Ovary (tissue), 3 donors: ENCODE measurements around the gene POLD3.

Experiments used
- POLR2A ChIP-seq: fragments of 450-650 bp; IDR thresholded peaks from one replicate; pipeline ENCODE4 v1.6.1; 2017; ENCODE audit warnings: antibody characterized with exemption, mild to moderate bottlenecking, moderate library complexity
- TF ChIP-seq, protein P1 (sequence below), 3 donors: fragments of 450-650 bp in 2 of 3; fragments of 200-600 bp in 1 of 3; IDR thresholded peaks; one replicate each; pipeline versions ENCODE4 v1.5.1 to v1.8.0; 2016 to 2022; ENCODE audit warnings: antibody characterized with exemption in 3 of 3, mild to moderate bottlenecking in 1 of 3
- donor health status: DM: no; HTN: no; CAD: no.

DNA sequence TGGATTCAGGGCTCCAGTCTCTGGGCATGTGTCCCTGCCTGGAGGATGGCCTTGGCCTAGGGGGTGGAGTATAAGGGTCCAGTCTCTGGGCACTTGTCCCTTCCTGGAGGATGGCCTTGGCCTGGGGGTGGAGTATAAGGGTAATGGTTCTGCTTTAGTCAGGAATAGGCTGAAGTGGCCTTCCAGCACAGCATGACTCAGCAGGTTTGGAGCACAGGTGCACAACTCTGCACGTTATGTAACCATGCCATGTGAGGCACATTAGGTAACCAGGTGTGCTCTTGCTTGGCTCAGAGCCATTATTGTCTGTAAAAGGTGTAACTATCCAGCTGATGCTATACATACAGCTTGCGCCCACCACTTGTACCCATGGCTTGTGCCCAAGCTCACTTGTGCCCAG is 48.4 kb upstream of the POLD3 start:
- TF ChIP-seq POLR2A, result no peak
- TF ChIP-seq, protein P1, sequence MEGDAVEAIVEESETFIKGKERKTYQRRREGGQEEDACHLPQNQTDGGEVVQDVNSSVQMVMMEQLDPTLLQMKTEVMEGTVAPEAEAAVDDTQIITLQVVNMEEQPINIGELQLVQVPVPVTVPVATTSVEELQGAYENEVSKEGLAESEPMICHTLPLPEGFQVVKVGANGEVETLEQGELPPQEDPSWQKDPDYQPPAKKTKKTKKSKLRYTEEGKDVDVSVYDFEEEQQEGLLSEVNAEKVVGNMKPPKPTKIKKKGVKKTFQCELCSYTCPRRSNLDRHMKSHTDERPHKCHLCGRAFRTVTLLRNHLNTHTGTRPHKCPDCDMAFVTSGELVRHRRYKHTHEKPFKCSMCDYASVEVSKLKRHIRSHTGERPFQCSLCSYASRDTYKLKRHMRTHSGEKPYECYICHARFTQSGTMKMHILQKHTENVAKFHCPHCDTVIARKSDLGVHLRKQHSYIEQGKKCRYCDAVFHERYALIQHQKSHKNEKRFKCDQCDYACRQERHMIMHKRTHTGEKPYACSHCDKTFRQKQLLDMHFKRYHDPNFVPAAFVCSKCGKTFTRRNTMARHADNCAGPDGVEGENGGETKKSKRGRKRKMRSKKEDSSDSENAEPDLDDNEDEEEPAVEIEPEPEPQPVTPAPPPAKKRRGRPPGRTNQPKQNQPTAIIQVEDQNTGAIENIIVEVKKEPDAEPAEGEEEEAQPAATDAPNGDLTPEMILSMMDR (IDR thresholded peaks at IDR 0.05), result no peak
